Vagina (tissue), 2 donors: Measurements from ENCODE around the gene PMEPA1.

ENCODE experiments used
- POLR2A ChIP-seq, 2 donors: fragments of 450-650 bp; IDR thresholded peaks; one replicate each; pipeline ENCODE4 v1.6.1; 2017; ENCODE audit warnings: antibody characterized with exemption in 2 of 2, mild to moderate bottlenecking in 2 of 2, moderate library complexity in 2 of 2
- TF ChIP-seq, protein P1 (sequence below), 3 experiments: fragments of 450-650 bp in 2 of 3; fragments of 200-600 bp in 1 of 3; sonication (generic) in 1 of 3; IDR thresholded peaks; one replicate each; pipeline ENCODE4 v1.5.1; 2017 to 2019; ENCODE audit warnings: antibody characterized with exemption in 3 of 3, mild to moderate bottlenecking in 2 of 3, moderate library complexity in 2 of 3

DNA sequence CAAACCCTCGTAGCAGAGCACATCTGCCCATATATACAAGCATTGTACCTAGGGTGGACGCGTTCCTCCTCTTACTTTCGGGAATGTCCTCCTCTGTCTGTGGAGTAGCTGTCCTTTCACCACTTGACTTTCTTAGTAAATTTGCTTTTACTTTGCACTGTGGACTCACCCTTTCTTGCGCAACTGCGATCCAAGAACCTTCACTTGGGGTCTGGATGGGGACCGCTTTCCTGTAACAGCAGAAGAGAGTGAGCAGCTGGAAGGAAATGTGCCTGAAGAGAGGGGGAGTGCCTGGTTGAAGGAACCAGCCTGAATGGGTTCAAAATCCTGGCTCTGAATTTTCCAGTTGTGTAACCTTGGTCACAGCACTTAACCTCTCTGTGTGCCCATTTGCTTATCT, 40.1 kb upstream of the PMEPA1 start:
- TF ChIP-seq POLR2A (IDR thresholded peaks at IDR 0.05): no peak
- TF ChIP-seq, protein P1, sequence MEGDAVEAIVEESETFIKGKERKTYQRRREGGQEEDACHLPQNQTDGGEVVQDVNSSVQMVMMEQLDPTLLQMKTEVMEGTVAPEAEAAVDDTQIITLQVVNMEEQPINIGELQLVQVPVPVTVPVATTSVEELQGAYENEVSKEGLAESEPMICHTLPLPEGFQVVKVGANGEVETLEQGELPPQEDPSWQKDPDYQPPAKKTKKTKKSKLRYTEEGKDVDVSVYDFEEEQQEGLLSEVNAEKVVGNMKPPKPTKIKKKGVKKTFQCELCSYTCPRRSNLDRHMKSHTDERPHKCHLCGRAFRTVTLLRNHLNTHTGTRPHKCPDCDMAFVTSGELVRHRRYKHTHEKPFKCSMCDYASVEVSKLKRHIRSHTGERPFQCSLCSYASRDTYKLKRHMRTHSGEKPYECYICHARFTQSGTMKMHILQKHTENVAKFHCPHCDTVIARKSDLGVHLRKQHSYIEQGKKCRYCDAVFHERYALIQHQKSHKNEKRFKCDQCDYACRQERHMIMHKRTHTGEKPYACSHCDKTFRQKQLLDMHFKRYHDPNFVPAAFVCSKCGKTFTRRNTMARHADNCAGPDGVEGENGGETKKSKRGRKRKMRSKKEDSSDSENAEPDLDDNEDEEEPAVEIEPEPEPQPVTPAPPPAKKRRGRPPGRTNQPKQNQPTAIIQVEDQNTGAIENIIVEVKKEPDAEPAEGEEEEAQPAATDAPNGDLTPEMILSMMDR (IDR thresholded peaks at IDR 0.05): no peak
